Amniotic epithelial cell (primary cell): ENCODE data around the gene ARID1B.
"Not testable (repeated sequence)": the region's sequence is repeated elsewhere in the genome, so short reads cannot be mapped to it uniquely, and the experiment has no call there.

Experiments used
- DNase-seq: peaks from one replicate; pipeline ENCODE4 v3.0.0-alpha.2; 2010; ENCODE audit warnings: low read depth

Gene ARID1B

DNA sequence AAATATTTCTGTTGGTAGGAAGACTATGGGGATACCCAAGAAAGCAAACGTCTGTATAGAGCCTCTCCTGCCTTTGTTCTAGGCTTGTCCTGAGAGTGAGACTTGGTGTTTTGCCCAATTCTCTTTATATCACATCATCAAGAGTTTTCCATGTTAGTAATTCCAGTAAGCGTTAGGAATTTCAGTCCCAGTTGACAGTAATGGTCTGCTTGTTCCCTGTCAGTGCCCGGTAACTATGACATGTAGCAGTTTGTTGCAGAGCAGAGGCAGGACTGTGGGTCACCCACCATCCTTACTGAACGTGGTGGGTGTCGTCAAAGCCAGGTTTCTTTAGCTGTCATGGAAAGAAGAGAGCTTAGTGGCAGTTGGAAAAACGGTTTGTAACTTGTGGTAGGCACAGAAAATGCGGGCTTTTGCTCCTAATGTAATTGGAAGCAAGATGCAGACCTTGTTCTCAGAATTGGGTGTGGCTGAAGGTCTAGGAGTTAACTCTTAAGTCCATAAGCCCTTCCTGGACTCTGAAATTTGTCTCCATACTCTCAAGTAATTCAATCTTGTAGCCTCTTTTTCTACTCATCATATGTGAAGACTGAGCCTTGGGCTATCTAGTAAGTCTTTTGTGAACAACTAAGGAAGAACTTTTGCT is 357.3 kb downstream of the ARID1B start:
- DNase-seq, result no peak

DNA sequence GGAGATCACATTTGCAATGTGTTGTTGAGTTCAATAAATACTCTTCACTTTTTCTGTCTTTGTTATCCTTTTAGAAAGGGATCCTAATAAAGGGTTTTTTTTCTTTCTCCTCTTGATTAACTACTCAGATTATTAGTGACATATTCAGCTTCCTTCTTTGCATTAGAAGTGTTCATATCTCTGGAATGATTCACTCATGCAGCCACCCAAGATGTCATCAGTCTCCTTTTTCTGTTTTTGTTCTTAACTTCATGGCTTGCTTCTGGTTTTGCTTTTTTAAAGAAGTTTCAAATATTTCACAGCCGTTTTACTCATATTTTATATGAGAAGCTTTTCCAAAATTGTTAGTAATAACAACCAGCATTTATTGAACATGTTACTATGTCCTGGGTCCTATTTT is 358.5 kb downstream of the ARID1B start:
- peak; percentile 50 for DNase-seq

DNA sequence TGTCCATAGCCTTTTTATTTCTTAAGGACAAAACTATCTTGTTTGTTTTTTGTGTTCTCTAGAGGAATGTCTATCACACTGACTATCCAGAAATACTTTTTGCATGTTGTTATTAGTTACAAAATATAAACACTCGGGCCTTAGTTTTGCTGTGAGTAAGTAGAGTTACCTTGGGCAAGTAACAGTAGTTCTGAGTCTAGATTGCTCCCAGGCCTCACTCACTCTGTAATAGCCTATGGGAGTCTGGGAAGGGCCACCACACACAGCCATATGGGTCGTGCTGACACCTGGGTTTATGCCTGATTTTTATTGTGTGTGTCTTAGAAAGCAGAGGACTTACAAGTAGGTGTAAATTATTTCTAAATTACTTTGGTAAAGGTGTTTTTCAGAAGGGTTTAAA is 360.3 kb downstream of the ARID1B start:
- DNase-seq, result no peak

DNA sequence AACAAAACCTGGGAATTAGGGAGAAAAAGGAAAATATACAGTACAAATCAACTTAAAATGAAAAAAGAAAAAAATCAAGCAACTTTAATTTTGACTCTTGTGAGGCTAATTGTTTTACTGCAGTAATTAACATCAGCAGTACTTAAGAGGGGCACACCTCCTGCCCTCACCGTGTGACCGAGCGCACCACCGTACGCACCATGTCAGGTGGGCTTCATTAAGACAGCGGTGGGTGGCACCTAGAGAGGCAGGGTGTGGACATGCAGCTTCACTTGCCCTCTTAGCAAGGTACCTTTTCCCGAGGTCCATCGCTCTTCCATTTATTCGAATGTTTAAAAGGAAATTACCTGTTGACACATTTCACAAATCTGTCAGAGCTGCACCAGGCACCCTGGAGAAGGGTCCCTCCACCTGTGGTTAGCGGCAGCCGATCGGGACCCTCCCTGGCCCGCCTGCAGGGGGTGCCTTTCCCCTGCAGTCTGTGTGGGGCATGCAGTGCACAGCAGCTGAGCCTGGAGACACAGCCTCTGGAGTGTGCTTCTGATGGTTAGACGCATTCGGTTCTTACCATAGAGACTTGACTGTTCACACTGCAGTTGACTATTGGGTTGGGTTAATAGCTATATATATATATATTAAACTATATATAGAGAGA is 362.0 kb downstream of the ARID1B start:
- no peak for DNase-seq

DNA sequence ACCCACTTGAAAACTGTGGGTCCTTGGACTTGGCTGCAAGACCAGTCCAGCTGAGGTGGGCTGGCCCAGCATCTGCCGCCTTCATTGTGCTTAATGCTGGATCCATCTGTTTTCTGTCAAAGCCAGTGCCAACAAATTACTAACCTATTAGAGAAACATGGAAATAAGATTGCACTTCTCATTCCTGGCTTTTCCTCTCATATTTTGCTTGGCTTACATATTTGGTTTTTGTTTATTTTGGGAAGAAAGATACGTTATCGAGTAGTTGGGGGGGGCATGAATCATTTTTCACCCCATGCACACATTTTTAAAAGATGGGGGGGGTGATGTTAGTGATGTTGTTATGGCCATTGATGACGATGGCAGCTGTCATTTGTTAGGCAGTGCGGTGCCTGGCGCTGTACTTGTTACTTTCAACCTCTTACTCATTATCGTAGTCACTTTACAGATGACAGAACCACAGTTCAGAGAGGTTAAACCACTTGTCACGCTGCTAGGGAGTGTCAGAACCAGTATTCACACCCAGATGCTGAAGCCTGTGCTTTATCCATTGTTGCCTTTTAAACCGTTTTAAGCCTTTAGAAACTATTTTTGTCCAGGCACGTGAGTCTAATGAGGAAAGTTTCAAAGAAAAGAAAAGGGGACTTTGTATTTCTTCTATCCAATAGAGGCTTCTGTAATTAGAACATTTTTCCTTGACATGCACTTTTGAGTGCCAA is 366.2 kb downstream of the ARID1B start:
- DNase-seq, result peak; percentile 62

DNA sequence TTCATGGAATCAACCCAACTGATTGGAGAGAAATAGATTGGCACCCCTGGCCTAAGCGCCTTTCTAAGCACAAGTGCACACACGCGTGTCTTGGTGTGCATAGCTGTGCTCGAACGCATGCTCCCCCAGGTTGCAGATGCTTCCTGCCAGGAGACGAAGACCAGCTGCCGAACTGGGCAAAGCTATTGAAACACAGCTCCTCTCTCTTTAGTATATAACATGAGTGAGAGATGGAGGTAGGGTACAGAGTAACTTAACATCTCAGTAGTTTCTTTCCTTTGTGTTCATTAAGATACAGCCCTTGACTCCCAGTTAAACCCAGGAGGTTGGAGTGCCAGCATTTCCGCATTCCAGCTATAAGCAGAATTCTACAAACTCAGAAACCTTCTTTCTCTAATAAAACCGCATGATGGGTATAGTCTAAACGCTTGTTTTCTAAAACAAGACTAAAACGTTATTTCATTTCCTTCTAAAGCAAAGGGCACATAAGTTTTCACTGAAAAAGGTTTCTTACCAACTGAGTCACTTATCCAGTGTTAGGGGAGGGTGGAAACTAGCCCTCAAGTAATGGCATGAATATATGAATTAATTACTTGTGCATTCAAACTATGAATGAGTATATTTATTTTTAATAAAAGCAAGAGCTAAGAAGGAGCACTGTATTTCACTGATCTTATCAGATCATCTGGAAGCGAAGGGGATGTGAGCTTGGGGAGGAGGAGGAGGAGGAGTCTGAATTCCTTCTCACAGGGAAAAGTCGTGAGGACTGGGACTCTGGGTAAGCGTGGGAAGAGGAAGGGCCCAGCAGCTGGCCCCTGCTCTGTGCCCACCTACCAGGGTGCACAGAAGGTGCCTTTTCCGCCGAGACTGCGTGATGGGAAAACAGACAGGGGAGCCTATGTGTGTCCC is 367.0 kb downstream of the ARID1B start:
- DNase-seq, result peak; percentile 18

DNA sequence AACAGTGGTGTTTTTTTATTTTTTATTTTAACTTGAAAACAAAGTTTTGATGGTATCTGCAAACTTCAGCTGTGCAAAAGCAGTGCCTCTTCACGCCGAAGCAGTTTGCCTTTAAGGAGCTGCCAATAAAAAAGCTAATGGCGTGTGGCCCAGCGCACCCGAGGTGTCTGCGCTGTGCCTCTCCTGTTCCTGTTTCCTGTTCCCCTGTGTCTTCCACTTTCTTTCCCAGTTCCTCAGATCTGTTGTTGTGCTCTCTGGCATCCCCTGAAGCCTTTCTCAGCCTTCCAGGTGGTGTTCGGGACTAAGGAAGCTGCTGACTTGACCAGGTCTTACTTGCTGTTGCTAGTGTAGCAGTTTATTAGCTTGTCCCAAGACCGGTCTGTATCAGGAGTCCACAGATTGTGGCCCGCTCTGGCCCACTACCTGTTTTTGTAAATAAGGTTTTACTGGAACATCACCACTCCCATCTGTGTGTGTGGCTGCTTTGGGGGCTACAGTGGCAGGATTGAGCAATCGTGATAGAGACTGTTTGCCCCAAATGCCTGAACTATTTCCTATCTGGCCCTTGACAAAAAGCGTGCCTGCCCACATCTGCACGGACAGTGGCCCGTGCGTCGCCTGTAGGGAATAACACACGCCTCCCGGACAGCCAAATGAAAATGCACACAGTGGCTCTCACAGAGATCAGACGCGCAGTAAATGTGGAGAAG is 367.8 kb downstream of the ARID1B start:
- no peak for DNase-seq

DNA sequence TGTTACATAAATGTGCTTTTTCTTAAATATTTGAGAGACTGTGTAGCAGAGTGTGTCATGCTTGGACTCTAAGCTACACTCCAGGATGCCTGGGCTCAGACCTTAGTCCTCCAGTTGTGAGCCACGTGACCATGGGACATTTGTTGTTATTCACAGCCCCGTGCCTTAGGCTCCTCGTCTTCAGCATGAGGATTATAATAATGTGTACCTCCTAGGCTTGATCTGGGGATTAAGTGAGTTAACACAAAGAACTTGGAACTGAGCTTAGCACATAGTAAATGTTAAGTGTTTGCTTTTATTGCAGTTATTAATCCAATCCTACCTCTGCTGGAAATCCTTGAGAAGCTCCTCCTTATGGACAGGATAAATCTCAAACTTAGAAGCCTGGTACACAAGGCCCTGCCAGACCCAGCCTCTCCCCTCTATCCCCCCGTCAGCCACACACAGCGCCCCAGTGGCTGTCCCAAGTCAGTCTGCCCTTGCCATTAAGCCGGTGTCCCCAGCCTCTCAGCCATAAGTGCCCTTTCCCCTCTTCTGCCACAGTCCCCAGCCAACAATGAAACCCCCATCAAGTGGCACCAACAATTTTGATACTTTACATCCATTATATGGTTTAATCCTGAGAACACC is 368.6 kb downstream of the ARID1B start:
- DNase-seq, result no peak

DNA sequence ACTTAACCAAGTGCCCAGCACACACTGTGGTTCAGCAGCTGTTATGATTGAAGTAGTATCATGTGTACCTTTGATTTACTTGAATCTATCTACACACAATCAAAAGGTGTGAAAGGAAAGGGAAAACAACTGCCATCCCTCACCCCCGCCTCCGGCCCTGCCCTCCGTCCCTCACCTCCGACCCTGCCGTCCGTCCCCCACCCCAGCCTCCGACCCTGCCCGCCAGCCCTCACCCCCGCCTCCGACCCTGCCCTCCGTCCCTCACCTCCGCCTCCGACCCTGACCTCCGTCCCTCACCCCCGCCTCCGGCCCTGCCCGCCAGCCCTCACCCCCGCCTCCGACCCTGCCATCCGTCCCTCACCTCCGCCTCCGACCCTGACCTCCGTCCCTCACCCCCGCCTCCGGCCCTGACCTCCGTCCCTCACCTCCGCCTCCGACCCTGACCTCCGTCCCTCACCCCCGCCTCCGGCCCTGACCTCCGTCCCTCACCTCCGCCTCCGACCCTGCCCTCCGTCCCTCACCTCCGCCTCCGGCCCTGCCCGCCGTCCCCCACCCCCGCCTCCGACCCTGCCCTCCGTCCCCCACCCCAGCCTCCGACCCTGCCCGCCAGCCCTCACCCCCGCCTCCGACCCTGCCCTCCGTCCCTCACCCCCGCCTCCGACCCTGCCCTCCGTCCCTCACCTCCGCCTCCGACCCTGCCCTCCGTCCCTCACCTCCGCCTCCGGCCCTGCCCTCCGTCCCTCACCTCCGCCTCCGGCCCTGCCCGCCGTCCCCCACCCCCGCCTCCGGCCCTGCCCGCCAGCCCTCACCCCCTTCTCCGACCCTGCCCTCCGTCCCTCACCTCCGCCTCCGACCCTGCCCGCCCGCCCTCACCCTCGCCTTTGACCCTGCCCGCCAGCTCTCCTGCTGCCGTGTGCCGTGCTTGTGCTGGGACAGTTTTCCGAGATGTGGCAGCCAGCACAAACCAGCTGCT is 370.2 kb downstream of the ARID1B start:
- DNase-seq, result not testable (repeated sequence)

DNA sequence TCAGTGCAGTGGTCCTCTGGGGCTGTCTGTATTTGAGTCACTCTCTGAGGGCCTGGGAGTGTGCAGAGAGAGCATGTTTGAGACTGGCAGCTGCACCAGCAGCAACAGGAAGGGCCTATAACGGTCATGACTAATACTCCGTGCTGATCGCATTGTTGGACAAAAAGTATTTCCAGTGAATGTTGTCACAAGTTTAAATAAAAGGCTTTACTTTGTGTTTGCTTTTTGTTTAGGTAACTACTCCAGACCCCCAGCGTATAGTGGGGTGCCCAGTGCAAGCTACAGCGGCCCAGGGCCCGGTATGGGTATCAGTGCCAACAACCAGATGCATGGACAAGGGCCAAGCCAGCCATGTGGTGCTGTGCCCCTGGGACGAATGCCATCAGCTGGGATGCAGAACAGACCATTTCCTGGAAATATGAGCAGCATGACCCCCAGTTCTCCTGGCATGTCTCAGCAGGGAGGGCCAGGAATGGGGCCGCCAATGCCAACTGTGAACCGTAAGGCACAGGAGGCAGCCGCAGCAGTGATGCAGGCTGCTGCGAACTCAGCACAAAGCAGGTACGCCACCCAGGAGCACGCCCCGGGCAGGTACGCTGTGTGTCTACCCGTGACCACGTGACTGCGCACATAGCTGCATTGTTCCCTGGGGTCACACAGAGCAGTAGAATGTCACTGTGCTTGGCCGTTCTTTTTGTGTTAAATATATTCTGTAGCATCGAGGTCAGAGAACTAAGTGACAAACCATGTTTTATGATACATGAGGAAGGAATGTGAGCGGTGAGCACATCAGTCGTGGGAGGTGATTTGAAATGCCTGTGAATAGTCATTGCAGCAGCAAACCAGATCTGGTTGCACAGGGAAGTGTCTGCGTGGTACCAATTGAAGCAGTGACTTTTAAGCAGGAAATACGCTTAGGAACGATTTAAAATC is 371.5 kb downstream of the ARID1B start:
- peak; percentile 95 for DNase-seq

DNA sequence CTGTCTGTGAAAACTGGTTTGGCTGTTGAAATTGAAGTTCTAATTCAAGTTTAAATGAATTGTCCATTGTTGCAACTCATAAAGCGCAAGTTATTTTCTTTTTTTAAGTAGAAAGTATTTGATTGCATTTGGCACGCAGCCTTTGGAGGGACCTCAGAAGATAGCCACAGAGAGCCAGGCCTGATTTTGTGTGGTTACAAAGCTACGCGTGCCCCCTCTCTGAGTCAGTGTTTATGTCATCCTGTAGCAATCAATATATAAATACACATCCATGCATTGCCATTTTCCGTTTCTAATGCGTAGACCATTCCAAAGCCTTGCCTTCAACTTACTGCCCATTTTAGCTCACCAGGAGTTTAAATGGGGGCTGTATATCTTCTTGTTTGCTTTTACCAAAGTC is 372.9 kb downstream of the ARID1B start:
- DNase-seq, result no peak

DNA sequence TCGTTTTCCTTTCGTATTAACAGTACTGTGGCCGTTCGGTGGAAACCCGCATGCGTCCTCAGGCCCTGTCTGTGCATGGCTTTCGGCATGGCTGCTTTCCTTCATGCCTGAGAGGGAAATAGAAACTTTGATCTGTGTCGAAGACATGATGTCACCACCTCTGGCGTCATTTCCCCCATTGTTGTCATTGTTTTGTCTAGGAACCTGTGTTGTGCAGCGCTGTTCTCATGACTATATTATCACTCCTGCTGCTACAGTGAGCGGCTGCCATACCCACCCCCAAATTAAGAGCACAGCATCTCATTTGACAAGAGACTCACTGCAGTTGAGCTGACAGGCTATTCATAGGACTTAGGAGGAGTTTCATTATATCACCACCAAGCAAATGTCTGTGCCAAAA is 373.9 kb downstream of the ARID1B start:
- DNase-seq, result no peak

DNA sequence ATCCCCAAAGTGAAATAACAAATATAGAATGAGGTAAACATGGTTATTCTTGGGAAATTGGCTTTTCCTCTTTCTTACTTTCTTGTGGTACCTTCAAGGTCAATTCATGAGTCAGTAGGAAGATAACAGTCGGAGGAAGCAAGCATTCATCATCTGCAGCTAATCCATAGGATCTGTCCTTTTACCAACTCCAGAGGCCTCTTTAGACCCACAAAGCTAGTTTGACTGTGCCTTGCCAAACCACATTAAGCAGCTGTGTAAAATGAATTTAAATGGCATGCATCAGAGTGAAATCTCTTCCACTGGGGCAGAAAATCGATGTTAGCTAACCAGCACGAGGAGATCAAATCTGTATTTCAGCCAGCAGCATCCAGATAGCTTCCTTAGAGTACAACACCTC is 374.8 kb downstream of the ARID1B start:
- DNase-seq, result peak; percentile 99

DNA sequence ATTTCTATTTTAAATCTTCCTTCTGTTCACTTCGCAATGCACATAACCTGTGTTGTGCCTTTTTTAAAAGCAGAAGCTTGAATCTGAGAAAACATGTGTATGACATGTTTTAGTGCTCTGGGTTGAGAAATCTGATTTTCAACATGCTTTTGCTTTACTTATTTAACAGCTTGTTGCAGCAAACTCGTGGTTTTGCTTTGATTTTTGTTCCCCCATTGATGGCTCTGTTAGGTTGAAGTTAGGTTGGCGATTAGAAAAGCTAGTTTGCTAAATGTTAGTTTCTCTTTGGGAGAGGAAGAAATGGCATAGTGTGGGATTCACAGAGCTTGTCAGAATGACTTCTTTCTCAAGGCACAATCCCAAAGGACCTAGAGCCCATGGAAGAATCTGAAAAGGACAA is 375.4 kb downstream of the ARID1B start:
- DNase-seq, result peak; percentile 49

DNA sequence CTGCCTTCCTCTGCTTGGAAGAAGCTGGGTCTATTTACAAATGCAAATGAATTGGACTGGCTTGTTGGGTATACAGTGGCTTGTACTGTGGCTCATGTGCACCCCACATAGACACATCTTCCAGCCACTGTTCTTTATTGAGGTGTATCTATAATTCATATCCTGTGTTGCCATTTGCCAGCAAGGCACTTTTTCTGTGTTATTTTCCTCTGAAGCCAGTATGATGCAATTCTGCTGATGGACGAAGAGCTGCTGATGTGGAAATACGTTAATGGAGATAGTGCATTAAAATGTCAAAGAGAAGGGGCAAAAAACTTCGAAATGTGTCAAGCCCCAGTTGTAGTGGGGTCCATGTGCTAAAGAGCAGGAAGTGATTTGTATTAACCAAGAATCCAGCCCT is 378.6 kb downstream of the ARID1B start:
- DNase-seq, result peak; percentile 68

DNA sequence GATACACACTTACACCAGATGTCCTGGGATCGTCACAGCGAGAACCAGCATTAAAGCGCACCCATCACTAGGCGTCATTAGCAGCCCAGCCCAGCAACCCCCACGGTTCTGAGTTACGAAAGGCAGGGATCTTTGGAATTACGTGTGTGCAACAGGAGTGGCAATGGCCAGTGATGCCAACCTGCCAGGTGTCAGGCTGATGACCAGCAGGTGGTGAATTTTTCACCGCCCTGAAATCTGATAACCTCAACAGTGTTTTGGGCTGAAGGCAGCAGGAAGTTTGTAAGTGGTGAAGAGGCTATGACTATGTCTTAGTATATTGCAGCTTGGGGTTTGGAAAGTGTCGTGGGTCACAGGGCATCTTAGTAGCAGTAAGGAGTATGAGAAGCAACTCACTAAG is 380.1 kb downstream of the ARID1B start:
- DNase-seq, result no peak

DNA sequence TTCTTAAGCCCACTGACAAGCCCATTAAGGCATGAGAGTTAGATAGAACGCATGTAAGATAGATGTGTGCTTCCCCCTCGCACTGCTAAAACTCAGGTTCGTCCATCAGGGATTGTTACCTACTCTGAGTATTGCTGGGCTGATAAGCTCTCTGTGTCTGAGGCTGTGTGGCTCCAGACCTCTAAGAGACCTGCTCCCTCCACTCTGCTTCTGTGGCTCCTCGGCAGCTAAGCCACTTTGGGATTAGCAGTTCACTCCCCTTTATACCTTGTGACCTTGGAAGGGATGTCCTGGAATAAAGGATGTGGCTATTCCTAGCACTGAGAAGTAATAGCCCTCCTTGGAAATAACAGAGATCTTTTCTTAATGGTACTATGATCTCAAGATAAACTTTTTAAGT is 381.3 kb downstream of the ARID1B start:
- no peak for DNase-seq

DNA sequence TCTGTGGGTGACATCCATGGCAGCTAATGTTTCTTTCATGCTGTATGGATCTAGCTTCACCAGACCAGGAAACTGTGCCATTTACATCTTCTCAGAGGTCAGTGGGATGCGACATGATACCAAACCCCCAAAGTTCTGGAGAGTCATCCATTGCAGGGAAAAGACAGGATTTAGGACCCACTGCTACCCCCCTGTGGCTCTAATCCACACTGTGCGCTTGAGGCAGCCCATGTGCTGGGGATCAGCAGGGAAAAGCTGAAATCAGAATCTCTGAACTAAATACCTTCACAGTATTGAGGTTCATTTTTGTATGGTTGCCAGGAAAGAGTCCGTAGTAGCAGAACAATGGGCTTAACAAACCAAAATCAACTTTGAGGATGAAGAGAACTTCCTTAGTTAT is 381.7 kb downstream of the ARID1B start:
- DNase-seq, result no peak

DNA sequence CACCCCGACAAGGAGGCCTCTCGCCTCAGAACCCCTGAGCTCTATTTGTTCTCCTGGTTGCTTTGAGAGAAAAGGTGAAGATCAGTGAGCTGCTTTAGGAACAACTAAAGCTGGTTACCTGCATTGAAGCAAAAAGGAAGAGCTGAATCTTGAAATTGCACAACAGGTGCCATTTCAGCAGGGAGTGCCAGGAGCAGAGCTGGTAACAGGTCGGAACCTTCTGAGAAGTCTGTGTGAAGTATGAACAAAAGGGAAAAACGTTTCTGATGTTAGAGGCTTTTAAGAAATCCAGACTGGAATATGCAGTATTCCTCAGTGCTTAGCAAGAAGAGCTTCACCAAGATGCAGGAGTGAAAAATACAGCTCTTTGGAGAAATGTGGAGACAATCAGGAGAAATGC is 382.2 kb downstream of the ARID1B start:
- no peak for DNase-seq
